Activated CD4-positive, alpha-beta T cell treated with anti-CD3 and anti-CD28 coated beads, Interleukin-2, amount 10 ng/mL, durations not matched to agents 24 days and 14 days (primary cell): Measurements from ENCODE around the gene EIF4E2. TPM values are rescaled to one million over a fixed set of nuclear protein-coding genes. Genes with fewer than 3 reads are reported as not detected.
A peak's percentile ranks its signal among the peaks of the same experiment; 100 is the strongest.

ENCODE experiments used
- DNase-seq: peaks from one replicate; pipeline ENCODE4 v3.0.0; 2022
- H3K27ac Mint-ChIP-seq: one replicate; pipeline ENCODE4 v1.8.0; 2022; ENCODE audit warnings: mild to moderate bottlenecking, mixed read lengths
- H3K27me3 Mint-ChIP-seq: one replicate; pipeline ENCODE4 v1.8.0; 2022; ENCODE audit warnings: mixed read lengths
- H3K36me3 Mint-ChIP-seq: one replicate; pipeline ENCODE4 v1.8.0; 2022; ENCODE audit warnings: low read depth, mild to moderate bottlenecking, mixed read lengths
- H3K4me1 Mint-ChIP-seq: one replicate; pipeline ENCODE4 v1.8.0; 2021; ENCODE audit warnings: mixed read lengths
- H3K4me3 Mint-ChIP-seq: one replicate; pipeline ENCODE4 v1.8.0; 2022; ENCODE audit warnings: mild to moderate bottlenecking, moderate library complexity, mixed read lengths
- H3K9me3 Mint-ChIP-seq: one replicate; pipeline ENCODE4 v1.8.0; 2021; ENCODE audit warnings: mixed read lengths
- intact Hi-C: fragments of 100-400 bp; cut with micrococcal nuclease; formaldehyde crosslinking; loops from one replicate; pipeline ENCODE4 v1.15.1; 2023
- total RNA-seq: library from RNA; stranded (reverse); gene quantifications from 2 replicates; pipeline ENCODE4 v1.2.3, GENCODE V29; 2022

EIF4E2 gene
- total RNA-seq, 1 donor from 2014 or later, result 93.2 TPM

DNA sequence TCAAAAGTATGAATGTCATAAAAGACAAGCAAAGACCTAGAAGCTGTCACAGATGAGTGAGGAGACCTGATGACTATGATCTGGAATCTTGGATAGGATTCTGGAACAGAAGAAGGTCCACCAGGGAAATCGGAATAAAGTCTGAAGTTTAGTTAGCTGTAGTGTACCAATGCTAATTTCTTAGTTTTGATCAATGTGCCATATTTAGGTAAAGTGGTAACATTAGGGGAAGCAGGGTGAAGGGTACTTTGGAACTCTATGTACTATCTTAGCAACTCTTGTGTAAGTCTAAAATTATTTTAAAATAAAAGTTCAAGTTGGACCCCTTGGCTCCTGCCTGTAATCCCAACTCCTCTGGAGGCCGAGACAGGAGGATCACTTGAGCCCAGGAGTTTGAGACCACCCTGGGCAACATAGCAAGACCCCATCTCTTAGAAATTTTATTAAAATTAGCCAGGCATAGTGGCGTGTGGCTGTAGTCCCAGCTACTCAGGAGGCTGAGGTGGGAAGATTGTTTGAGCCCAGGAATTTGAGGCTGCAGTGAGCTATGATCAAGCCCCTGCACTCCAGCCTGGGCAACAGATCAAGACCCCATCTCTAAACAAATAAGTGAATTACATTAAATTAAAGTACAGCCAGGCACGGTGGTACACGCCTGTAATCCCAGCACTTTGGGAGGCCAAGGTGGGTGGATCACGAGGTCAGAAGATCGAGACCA lies 47.0 kb downstream of the EIF4E2 start:
- peaks cover 8% of the 10 kb centered on the region for H3K4me1 Mint-ChIP-seq
- no peaks in the 10 kb centered on the region for H3K9me3 Mint-ChIP-seq
- intact Hi-C loops, result no loop called here
- H3K36me3 Mint-ChIP-seq, result no peaks in the 10 kb centered on the region
- no peak overlapping the region for H3K4me3 Mint-ChIP-seq
- DNase-seq, result no peak
- H3K27ac Mint-ChIP-seq, result no peak overlapping the region
- no peaks in the 10 kb centered on the region for H3K27me3 Mint-ChIP-seq

- Mint-ChIP-seq H3K4me3 (no peak overlapping the region), H3K27me3 (peaks cover 2% of the 10 kb centered on the region), H3K36me3 (no peaks in the 10 kb centered on the region), H3K9me3 (no peaks in the 10 kb centered on the region), H3K4me1 (peaks cover 2% of the 10 kb centered on the region), H3K27ac (no peak overlapping the region)
- intact Hi-C loops, result no loop called here
- DNase-seq, result no peak
Observed at GRCh38 chr2:232598293-232598692, 47.8 kb downstream of the EIF4E2 start.

GRCh38 chr2:232600053-232600773 lies 49.7 kb downstream of the EIF4E2 start:
- Mint-ChIP-seq H3K27ac (no peak overlapping the region), H3K4me1 (no peaks in the 10 kb centered on the region), H3K4me3 (no peak overlapping the region), H3K27me3 (peaks cover 11% of the 10 kb centered on the region), H3K36me3 (no peaks in the 10 kb centered on the region), H3K9me3 (no peaks in the 10 kb centered on the region)
- DNase-seq, result no peak
- intact Hi-C loops, result no loop called here

DNA sequence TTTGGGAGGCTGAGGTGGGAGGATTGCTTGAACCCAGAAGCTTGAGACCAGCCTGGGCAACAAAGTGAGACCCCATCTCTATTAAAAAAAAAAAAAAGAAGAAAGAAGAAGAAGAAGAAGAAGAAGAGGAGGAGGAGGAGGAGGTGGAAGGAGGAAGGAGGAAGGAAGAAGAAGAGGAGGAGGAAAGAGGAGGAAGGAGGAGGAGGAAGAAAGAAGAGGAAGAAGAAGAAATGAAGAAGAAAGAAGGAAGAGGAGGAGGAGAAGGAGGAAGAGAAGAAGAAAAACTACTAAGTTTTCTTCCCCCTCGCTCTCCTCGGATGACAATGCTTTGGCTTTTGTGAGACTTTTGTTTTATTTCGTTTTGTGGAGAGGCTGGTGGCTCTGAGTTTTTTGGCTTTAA lies 52.8 kb downstream of the EIF4E2 start:
- Mint-ChIP-seq H3K4me1 (peaks cover 11% of the 10 kb centered on the region), H3K36me3 (no peaks in the 10 kb centered on the region), H3K9me3 (no peaks in the 10 kb centered on the region), H3K27me3 (peaks cover 11% of the 10 kb centered on the region), H3K4me3 (no peak overlapping the region), H3K27ac (no peak overlapping the region)
- no peak for DNase-seq
- intact Hi-C loops, result no loop called here

GRCh38 chr2:232604535-232604934 lies 54.0 kb downstream of the EIF4E2 start:
- no peak for DNase-seq
- intact Hi-C loops, result no loop called here
- peaks cover 11% of the 10 kb centered on the region for H3K4me1 Mint-ChIP-seq
- no peak overlapping the region for H3K4me3 Mint-ChIP-seq
- no peaks in the 10 kb centered on the region for H3K36me3 Mint-ChIP-seq
- H3K9me3 Mint-ChIP-seq, result no peaks in the 10 kb centered on the region
- H3K27me3 Mint-ChIP-seq, result peaks cover 11% of the 10 kb centered on the region
- H3K27ac Mint-ChIP-seq, result no peak overlapping the region

- no peak overlapping the region for H3K27ac Mint-ChIP-seq
- H3K9me3 Mint-ChIP-seq, result no peaks in the 10 kb centered on the region
- no peak for DNase-seq
- intact Hi-C loops, result loop anchor here (5.0 kb wide), 1 partner anchor 445 kb away; no protein-coding TSS in a partner anchor
- peaks cover 11% of the 10 kb centered on the region for H3K27me3 Mint-ChIP-seq
- no peak overlapping the region for H3K4me3 Mint-ChIP-seq
- no peaks in the 10 kb centered on the region for H3K36me3 Mint-ChIP-seq
- peaks cover 11% of the 10 kb centered on the region for H3K4me1 Mint-ChIP-seq
Observed at GRCh38 chr2:232607011-232607410, 56.5 kb downstream of the EIF4E2 start.

DNA sequence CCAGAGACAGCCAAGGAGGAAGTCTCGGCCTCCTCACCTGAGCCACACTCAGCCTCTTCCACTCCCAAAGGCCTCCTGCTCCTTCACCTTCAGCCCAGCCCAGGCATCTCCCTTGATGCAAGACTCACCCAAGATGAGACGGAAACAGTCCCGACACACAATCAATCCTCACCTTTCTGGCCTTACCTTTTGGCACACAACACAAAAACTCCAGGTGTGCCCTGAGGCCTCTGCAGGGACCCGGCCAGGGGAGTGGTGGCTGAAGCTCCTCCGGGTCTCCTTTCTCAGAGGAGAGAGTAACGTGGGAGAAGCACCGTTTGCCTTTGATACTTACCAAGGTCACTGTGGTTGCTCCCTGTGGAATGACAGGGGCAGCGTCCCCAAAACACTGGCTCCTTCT lies 59.1 kb downstream of the EIF4E2 start:
- H3K36me3 Mint-ChIP-seq, result no peaks in the 10 kb centered on the region
- intact Hi-C loops, result loop anchor here (5.0 kb wide), 1 partner anchor 443 kb away; no protein-coding TSS in a partner anchor
- H3K27ac Mint-ChIP-seq, result no peak overlapping the region
- peaks cover 6% of the 10 kb centered on the region for H3K27me3 Mint-ChIP-seq
- no peak overlapping the region for H3K4me3 Mint-ChIP-seq
- no peaks in the 10 kb centered on the region for H3K9me3 Mint-ChIP-seq
- no peak for DNase-seq
- H3K4me1 Mint-ChIP-seq, result peaks cover 11% of the 10 kb centered on the region

- no peak overlapping the region for H3K4me3 Mint-ChIP-seq
- H3K4me1 Mint-ChIP-seq, result peaks cover 11% of the 10 kb centered on the region
- H3K9me3 Mint-ChIP-seq, result no peaks in the 10 kb centered on the region
- no peaks in the 10 kb centered on the region for H3K36me3 Mint-ChIP-seq
- peaks cover 5% of the 10 kb centered on the region for H3K27me3 Mint-ChIP-seq
- intact Hi-C loops, result no loop called here
- no peak for DNase-seq
- H3K27ac Mint-ChIP-seq, result no peak overlapping the region
Observed at GRCh38 chr2:232610081-232610480, 59.6 kb downstream of the EIF4E2 start.

GRCh38 chr2:232611061-232611460 lies 60.6 kb downstream of the EIF4E2 start:
- Mint-ChIP-seq H3K9me3 (no peaks in the 10 kb centered on the region), H3K4me3 (no peak overlapping the region), H3K36me3 (no peaks in the 10 kb centered on the region), H3K27ac (no peak overlapping the region), H3K4me1 (peaks cover 4% of the 10 kb centered on the region), H3K27me3 (peaks cover 5% of the 10 kb centered on the region)
- no peak for DNase-seq
- intact Hi-C loops, result no loop called here

- no peaks in the 10 kb centered on the region for H3K9me3 Mint-ChIP-seq
- intact Hi-C loops, result no loop called here
- H3K36me3 Mint-ChIP-seq, result no peaks in the 10 kb centered on the region
- H3K4me1 Mint-ChIP-seq, result no peaks in the 10 kb centered on the region
- peaks cover 5% of the 10 kb centered on the region for H3K27me3 Mint-ChIP-seq
- peak; percentile 91 for DNase-seq
- H3K4me3 Mint-ChIP-seq, result no peak overlapping the region
- no peak overlapping the region for H3K27ac Mint-ChIP-seq
Observed at GRCh38 chr2:232611559-232612218, 61.2 kb downstream of the EIF4E2 start.

- intact Hi-C loops, result no loop called here
Observed at GRCh38 chr2:232613538-232614134, 63.1 kb downstream of the EIF4E2 start.

DNA sequence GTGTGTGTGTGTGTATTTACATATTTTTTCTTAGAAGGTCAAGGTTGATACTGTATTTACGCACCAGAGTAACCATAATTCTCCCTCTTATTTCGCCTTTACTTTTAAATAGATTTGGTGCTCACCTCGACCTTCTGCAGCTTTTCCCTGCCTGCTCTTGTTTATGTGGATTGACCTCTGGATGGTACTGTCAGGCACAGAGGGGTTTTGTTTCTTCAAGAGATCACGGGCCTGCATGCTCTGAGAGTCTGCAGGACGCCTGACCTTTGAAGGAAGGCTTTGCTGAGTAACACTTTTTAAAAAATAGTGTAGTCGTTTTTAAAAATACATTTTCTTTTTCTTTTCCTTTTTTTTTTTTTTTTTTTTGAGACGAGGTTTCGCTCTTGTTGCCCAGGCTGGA lies 64.8 kb downstream of the EIF4E2 start:
- Mint-ChIP-seq H3K36me3 (no peaks in the 10 kb centered on the region), H3K4me1 (no peaks in the 10 kb centered on the region), H3K9me3 (no peaks in the 10 kb centered on the region), H3K27me3 (peaks cover 5% of the 10 kb centered on the region), H3K4me3 (no peak overlapping the region), H3K27ac (no peak overlapping the region)
- DNase-seq, result no peak
- intact Hi-C loops, result no loop called here

More at GRCh38 chr2:232613538-232614134, 63.1 kb downstream of the EIF4E2 start:
- no peaks in the 10 kb centered on the region for H3K36me3 Mint-ChIP-seq
- H3K27ac Mint-ChIP-seq, result no peak overlapping the region
- no peak overlapping the region for H3K4me3 Mint-ChIP-seq
- no peaks in the 10 kb centered on the region for H3K9me3 Mint-ChIP-seq
- peaks cover 5% of the 10 kb centered on the region for H3K27me3 Mint-ChIP-seq
- DNase-seq, result no peak
- H3K4me1 Mint-ChIP-seq, result no peaks in the 10 kb centered on the region
